Jurkat, Clone E6-1 (cell line): ENCODE measurements around the gene LEAP2.
A peak's percentile ranks its signal among the peaks of the same experiment; 100 is the strongest.

Source experiments
- DNase-seq: peaks from one replicate; pipeline ENCODE4 v3.0.0-alpha.2; 2011; ENCODE audit warnings: low read depth, low spot score
- H3K4me3 ChIP-seq: 2 replicates; pipeline ENCODE4 v1.5.1; 2011; ENCODE audit warnings: mild to moderate bottlenecking, low read length, control low read depth, moderate library complexity

The LEAP2 gene

DNA sequence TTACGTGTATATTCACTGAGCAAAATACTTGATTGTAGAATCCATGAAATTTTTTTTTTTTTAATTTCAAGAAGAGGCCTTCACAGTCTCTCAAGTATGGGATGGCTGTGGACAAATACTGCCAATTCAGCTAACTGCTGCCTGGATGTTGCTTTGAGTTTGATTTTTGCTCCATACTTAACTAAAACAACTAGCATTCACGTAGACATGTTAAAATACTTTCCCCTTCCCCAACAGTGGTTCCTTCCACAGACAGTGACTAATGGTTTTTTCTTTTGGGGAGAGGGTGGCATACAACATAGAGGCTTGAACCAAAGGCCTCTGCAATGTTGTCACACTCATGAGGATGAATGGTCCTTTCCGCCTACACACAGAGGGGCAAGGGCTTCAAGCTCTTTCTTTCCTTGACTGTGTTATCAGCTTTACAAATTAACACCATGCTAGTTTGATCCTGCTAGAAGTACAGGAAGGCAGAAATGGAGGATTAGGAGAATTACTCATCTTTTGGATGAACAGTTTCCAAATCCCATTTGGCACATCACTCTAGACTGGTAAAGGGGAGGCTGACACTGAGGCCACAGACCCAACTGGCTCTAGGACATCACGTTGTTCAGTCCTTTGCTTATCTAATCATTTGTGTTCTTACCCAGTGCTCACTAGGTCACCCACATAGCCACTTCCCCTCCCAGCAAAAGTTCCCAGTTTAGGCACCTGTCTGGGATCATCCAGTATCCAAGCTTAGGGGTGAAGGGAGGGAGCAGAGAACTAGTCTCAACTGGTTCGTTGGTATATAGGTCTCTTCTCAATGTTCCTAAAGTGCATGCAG is 1.8 kb upstream of the LEAP2 start:
- no peak for DNase-seq

DNA sequence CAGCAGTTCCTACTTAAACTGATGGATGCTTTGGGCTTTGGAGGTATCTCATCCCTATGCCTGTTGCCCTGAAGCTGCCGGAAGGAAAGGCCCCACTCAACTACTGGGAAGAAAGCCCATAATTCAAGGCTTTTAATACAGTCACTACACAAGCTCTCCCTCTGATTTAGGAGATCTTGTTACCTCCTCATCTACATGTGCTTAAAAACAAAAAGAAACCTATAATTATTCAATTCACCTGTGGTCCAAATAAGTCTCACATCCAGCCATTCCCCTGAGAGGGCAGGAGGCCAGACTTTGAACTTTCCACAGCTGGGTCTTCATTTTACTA is 715 bp upstream of the LEAP2 start:
- DNase-seq: no peak
- no peak overlapping the region for H3K4me3 ChIP-seq

More for the DNA sequence above, 1.8 kb upstream of the LEAP2 start:
- H3K4me3 ChIP-seq: no peak overlapping the region

DNA sequence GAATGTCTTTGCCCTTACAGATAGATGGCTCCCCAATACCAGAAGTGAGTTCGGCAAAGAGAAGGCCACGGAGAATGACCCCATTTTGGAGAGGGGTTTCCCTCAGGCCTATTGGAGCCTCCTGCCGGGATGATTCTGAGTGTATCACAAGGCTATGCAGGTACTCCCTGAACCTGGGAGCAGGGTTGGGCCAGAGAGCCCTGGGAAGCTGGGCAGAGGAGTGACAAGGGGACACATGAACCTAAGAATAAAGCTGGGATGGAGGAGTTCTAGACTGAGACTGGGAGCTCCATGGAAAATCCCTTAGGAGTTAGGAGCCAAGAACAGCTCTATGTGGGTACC is 433 bp downstream of the LEAP2 start:
- H3K4me3 ChIP-seq: no peak overlapping the region
- no peak for DNase-seq

DNA sequence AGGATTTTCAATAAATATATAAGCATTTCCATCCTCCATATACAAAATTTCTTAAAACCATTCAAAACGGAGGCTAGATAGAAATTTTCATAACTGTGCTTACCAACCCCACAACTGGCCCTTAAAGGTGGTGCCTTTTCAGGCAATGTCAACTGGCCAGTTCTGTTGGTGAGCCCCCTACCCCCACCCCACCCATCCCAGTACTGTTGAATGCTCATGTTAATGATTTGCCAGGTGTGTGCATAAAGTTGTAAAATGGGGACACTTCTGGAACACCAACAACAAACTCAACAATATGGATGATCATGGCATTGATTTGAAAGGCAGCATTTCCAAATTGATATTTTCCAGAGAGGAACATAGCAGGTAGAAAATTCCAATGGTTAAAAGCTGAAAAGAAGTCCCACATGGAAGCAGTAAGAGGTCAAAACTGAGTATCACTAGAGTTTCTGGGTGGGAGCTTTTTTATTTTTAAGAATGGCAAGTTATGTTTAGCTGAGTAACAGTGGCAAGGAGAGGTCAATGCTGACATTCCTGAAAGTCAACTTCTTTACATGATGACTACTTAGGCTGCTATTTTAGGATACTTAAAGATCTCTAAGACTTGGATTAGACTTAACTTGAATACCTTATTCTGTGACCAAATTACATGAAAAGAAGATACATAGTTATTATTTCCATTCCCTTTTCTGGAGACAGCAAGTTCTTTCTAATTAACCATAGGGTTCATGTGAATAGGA is 2.7 kb downstream of the LEAP2 start:
- DNase-seq: no peak
- H3K4me3 ChIP-seq: no peak overlapping the region

DNA sequence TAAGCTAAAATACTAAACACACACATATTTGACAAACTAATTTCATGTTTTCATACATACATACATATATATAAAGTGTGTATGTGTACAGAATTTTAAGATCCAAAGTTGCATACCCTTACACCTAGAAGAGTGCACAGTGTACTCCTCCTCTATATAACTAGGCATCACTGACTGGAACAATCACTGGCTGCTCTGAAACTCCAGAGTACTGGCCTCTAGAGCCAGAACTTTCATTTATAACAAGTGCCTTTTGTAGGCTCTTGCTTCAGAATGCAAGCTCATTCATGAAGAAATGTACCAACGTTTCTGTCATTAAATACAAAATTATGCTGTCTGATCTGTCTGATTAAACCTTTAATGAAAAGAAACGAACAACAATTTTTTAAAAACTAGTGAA is 4.0 kb downstream of the LEAP2 start:
- no peak overlapping the region for H3K4me3 ChIP-seq
- no peak for DNase-seq

DNA sequence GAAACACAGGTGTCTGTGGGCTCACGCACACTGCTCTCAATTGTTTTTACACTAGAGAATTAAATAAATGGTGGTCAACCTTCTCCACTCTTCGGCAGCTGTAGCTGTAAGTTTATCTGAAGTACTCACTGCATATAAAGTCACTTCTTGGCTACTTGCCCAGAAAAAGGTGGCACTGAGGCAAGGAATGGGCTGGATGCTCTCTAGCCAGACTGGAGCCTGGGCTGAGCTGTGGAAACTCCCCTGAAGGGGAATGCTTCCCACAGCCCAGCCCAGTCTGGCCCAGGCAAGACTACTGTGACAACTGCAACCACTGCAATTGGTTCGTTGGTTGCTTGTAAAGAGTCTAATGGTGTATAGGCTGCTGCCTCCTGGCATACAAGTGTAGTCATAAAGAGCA is 4.5 kb downstream of the LEAP2 start:
- DNase-seq: no peak
- H3K4me3 ChIP-seq: no peak overlapping the region

DNA sequence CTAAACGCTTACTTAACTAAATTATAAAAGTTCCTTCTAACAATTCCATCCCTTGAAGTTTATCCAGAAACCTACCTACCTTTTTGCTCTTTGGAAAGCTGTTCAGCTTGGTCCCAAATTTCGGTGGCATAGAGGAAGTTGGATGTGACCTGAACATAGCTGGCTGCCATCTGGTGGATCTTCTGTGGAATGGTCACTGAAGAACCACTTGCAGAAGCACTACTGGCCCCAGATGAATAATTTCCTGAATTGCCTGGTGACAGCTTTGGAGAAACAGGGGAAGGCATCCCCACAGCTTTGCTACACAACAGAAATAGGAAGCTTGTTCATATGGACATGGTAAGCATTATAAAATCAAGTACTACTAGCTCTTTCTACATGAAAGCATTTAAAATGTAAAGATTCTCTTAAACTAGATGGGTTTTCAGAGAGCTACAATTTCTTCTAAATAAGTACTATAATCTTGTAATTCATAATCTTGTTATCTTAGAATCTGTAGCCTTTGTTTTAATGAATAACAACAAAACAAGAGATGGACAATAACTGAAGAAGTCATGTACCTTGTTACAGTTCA is 9.9 kb downstream of the LEAP2 start:
- peak; percentile 29 for DNase-seq
- no peak overlapping the region for H3K4me3 ChIP-seq

DNA sequence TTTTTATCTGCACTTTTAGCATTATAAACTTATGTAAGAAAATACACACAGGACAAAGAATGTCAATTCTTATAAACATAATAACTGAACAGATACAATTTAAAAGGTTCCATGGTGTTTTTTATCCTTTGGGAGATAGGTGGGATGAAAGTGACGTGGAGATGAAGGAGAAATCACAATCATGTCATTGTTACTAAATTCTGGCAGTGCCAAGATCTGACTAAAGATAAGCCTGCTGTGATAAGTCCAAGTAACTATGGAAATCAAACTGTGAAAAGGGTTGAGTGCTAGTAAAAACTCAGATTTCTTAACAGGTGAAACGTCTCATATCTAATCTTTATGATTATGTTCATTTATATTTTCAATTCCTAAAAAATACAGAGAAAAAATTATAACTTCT is 11.1 kb downstream of the LEAP2 start:
- no peak for DNase-seq
- no peak overlapping the region for H3K4me3 ChIP-seq

DNA sequence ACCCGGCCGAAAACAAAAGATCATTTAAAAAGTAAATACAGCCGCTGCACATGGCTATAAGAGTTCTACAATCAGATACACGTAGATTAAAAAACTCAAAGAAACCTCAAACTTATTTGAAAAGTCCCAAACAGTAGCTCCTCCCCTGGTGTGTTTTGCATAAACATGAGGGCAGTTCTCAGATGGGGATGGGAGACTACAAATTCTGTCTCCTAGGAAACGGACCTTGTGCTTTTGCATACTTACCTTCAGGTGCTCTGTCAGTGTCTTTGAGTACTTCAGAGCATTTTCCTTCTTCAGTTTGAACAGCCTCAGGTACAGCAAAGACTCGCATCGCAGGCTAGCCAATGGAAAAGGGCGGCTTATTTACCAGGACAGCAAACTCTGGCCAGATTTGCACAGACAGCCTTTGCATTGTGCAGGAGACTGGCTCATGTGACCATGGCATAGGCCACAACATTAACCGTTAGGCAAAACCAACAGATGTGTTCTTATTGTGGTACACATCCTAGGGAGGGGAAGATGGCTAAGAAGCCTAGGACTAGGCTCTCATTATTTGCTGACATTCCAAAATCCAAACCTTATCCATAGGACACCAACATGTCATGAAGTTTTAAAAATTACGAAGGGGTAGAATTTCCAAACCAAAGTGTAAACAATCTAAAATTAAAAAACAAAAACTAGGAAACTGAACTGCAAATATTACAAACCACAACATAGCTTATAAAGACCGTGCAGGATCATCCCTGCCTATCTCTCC is 12.8 kb downstream of the LEAP2 start:
- no peak overlapping the region for H3K4me3 ChIP-seq
- no peak for DNase-seq

DNA sequence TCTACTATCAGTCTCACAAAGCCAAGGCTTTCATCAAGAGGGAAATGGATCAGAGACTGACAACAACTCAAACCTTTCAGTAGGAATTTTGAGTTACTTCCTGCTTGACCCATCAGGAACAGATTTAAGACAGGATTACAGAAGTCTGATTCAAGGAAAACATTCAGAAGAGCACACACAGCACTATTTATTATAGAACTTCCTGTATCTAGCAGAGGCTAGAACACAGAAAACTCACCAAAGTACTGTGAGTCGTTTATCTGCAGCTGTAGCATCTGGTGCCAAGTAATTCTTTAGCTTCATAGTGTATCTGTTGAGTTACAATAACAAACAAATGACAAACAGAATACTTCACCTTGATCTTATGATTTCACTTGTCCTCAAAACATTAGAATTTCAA is 13.8 kb downstream of the LEAP2 start:
- no peak for DNase-seq
- no peak overlapping the region for H3K4me3 ChIP-seq

DNA sequence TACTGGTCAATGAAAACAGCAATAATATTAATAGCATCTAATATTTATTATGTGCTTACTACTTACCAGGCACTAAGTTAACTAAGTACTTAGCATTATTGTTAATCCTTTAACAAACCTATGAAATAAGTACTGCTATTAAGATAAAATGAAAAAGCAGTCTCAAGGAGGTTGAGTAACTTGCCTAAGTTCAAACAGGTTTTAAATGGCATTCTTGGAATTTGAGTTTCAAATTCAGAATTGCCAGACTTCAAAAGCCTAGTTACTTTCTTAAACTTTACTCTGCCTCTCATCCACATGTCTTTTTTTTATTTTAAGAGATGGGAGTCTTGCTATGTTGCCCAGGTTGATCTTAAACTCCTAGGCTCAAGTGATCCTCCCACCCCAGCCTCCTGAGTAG is 16.0 kb downstream of the LEAP2 start:
- no peak for DNase-seq
- H3K4me3 ChIP-seq: no peak overlapping the region

DNA sequence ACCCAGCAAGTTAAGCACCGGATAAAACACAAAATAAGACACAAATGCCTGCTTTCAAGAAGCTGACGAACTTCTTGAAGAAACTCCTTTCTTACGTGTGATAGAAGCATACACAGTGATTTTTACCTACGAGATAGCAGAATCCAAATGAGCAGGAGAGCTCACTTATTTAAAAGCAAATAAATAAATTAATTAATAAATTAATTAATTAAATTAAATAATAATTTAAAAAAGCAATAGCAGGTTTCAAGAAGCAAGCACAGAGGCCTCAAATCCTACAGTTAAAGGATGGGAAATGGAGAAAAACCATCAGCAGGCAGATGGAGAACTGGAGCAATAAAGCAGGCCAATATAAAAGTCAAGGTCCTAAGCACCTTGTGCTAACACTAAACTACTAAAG is 17.3 kb downstream of the LEAP2 start:
- H3K4me3 ChIP-seq: no peak overlapping the region
- DNase-seq: no peak

DNA sequence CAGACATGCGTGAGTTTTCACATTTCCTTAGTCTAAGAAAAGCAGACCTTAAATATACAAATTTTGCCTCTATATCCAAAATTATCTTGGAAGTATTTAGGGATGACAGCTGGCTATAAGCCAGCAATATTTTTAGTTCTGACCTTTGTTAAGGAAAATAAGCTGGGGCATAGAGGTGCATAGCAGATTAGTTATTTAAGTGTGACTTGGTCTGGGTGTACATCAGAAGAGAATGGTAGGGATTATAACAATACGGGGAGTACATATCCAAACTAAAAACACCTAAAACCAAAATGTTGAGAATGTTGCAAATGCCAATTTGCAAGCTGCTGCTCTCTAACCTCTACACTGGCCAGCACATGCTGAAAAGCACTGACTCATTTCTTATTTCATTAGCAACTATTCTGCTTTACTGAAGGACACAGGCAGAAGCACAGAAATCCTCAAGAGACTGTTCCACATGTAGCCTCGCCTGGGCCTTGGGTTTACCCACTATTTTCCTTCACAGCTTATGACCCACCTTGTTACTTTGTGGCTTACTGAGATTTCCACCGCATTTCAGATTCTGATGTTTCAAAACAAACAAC is 22.3 kb downstream of the LEAP2 start:
- no peak for DNase-seq
- H3K4me3 ChIP-seq: no peak overlapping the region

DNA sequence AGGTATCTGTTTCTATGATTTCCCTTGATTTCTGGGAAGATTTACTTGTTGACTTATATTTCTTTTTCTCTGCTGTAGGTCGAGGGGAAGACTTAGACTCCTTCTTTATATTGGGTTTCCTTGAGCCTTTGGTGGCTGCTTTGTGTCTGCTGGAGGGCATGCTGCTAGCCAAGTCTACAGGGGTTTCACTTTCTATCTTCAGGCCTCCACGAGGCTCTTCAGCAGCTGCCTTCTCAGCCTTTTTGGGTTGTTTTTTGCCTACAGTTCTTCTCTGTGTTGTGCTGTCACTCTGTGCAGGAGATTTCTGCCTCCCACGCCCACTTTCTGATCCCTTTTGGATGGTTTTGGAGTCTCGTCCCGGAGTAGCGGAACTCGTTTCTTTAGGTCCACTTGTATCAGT is 23.2 kb downstream of the LEAP2 start:
- DNase-seq: no peak
- no peak overlapping the region for H3K4me3 ChIP-seq

DNA sequence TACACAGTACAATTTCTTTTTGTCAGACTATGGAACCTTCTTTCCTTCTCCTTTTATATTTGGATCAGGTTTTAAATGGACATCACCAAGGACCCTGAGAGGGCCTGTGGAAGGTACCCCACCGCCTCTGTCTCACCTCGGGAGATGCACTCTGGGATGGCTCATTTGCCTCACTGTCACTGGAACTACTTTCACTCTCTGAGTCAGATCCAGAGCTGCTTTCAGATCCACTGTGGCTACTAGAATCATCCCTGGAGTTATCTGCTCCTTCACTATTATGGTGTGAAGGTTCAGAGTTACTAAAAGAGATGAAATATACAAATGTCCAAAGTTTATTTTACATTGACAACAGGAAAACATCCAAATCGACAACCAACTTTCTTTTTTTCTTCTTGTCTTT is 24.6 kb downstream of the LEAP2 start:
- H3K4me3 ChIP-seq: no peak overlapping the region
- no peak for DNase-seq

DNA sequence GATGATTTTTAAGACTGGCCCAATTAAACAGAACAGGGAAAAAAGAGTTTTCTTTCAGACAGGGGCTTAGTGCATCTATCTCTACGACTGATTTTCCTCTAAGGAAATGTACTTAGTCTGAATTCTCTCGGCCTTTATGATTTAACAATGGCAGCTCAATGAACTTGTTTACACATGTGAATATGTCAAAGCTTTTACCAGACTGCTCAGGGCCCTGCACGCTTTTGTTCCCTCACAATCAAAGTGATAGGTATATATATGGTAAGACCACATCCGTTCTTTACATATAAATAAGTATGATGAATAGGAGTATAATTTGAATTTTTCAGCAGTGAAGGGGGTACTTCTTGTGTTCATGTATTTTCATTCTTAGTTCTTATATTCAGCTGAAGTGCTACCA is 27.6 kb downstream of the LEAP2 start:
- no peak overlapping the region for H3K4me3 ChIP-seq
- DNase-seq: peak; percentile 65

DNA sequence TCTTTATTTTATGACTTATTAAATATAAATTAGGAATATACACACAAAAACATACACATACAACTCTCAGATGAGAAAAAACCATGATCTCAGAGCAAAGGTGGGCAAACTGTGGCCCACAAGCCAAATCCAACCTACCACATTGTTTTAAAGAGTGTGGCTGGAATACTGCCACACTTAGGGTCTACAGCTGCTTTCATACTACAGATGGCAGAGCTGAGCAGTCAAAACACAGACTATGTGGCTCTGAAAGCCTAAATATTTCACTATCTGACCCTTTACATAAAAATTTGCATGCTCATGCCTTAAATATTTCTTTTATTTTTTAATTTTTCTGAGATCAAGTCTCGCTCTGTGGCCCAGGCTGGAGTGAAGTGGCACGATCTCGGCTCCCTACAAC is 28.3 kb downstream of the LEAP2 start:
- no peak overlapping the region for H3K4me3 ChIP-seq
- no peak for DNase-seq

DNA sequence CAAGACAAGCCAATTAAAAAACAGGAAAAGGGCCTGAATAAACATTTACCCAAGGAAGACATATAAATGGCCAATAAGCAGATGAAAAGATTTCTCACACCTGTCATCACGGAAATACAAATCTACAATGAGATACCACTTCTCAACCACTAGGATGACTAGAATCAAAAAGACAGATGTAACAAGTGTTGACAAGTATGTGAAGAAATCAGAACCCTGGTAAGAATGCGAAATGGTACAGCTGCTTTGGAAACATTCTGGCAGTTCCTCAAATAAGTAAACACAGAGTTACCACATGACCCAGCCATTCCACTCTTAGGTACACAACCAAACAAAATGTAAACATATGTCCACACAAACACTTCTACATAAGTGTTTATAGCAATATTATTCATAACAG is 32.5 kb downstream of the LEAP2 start:
- H3K4me3 ChIP-seq: no peak overlapping the region
- peak; percentile 28 for DNase-seq

DNA sequence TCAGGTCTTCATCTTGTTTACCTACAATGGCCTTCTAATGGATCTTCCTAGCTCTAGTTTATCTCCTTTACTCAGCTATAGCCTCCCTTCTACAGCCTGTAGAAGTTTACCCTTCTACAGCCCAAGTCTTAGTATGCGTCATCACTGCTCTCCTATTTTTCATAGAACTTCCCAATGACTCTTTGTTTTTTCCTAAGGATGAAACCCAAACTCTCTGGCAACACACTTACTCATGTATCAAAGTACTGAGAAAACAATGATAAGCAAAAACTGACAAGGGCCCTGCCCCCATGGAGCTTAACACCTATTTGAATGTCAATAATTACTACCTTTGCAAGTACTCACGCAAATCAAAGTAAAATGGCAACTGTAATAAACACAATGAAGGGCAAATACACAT is 33.7 kb downstream of the LEAP2 start:
- DNase-seq: no peak

DNA sequence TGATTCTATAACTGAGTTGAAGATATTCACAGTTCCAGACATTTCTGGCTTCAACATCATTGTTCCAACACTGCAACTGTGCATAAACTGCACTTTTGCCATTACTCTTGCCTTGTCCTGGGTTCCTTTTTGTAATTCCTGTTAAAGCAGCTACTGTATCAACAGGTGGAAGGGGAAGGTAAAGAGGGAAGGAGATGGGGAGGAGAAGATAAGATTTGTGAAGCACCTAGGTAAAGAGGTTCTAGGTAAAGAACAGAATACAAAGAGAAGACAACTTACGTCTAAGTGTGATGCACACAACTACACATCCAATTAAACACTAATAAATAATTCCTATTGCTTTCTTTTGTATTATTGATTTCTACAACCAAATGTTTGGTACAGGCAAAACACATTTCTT is 36.2 kb downstream of the LEAP2 start:
- H3K4me3 ChIP-seq: no peak overlapping the region
- no peak for DNase-seq

More for the DNA sequence above, 33.7 kb downstream of the LEAP2 start:
- no peak overlapping the region for H3K4me3 ChIP-seq
